ENCODE results near the gene ZNF365. TPM values are rescaled to one million over a fixed set of nuclear protein-coding genes. Genes with fewer than 3 reads are reported as not detected.

Gene ZNF365
- total RNA-seq, 1 experiment from 2014 or later: 0.59 TPM

- POLR2A ChIA-PET: no interaction called here
- Mint-ChIP-seq H3K4me1 (no peaks in the 10 kb centered on the region), H3K27me3 (ENCODE audit: low read depth) (no peaks in the 10 kb centered on the region; the same call in 1 of the 2 replicates), H3K4me3 (no peak overlapping the region), H3K9me3 (peaks cover 22% of the 10 kb centered on the region), H3K27ac (no peak overlapping the region), H3K36me3 (peaks cover 12% of the 10 kb centered on the region)
- CTCF ChIA-PET: no interaction called here
- DNase-seq (ENCODE audit: low spot score) (no peak), ATAC-seq (no peak)
- TF ChIP-seq E2F1 (CRISPR knock-in tag; IDR thresholded peaks at IDR 0.05): no peak
- no peak for TF ChIP-seq TCF7 (CRISPR knock-in tag; IDR thresholded peaks at IDR 0.05; ENCODE audit: low read depth)
- TF ChIP-seq ZSCAN18 (CRISPR knock-in tag; IDR thresholded peaks at IDR 0.05): no peak
- TF ChIP-seq STAT6 (CRISPR knock-in tag; conservative IDR thresholded peaks at IDR 0.05; ENCODE audit: low read depth): no peak
- TF ChIP-seq ZNF317 (CRISPR knock-in tag; IDR thresholded peaks at IDR 0.05; ENCODE audit: borderline replicate concordance, low read depth): no peak
- TF ChIP-seq MLX (CRISPR knock-in tag; IDR thresholded peaks at IDR 0.05): no peak
- TF ChIP-seq EMX1 (CRISPR knock-in tag; IDR thresholded peaks at IDR 0.05): no peak
- TF ChIP-seq CBFB (CRISPR knock-in tag; IDR thresholded peaks at IDR 0.05; ENCODE audit: low read depth): no peak
- TF ChIP-seq PRDM15 (CRISPR knock-in tag; IDR thresholded peaks at IDR 0.05): no peak
- no peak for TF ChIP-seq SMAD3 (CRISPR knock-in tag; IDR thresholded peaks at IDR 0.05; ENCODE audit: borderline replicate concordance)
- TF ChIP-seq ZNF512 (CRISPR knock-in tag; IDR thresholded peaks at IDR 0.05; ENCODE audit: borderline replicate concordance): no peak
- TF ChIP-seq ZNF396 (CRISPR knock-in tag; IDR thresholded peaks at IDR 0.05; ENCODE audit: borderline replicate concordance): no peak
- no peak for TF ChIP-seq SMAD4 (CRISPR knock-in tag; IDR thresholded peaks at IDR 0.05)
- TF ChIP-seq ARID4B (CRISPR knock-in tag; IDR thresholded peaks at IDR 0.05; ENCODE audit: borderline replicate concordance): no peak
- TF ChIP-seq CREM (CRISPR knock-in tag; IDR thresholded peaks at IDR 0.05): no peak
- no peak for TF ChIP-seq ZNF281 (CRISPR knock-in tag; IDR thresholded peaks at IDR 0.05)
- no peak for TF ChIP-seq ZNF263 (CRISPR knock-in tag; IDR thresholded peaks at IDR 0.05; ENCODE audit: low read depth)
These were observed 44.0 kb upstream of the ZNF365 start for GRCh38 chr10:62330213-62330612.

Measured in WTC11 (cell line).